Measurements from ENCODE around the gene CCDC18.
"Not testable (repeated sequence)": the region's sequence is repeated elsewhere in the genome, so short reads cannot be mapped to it uniquely, and the experiment has no call there.

Gene CCDC18

DNA sequence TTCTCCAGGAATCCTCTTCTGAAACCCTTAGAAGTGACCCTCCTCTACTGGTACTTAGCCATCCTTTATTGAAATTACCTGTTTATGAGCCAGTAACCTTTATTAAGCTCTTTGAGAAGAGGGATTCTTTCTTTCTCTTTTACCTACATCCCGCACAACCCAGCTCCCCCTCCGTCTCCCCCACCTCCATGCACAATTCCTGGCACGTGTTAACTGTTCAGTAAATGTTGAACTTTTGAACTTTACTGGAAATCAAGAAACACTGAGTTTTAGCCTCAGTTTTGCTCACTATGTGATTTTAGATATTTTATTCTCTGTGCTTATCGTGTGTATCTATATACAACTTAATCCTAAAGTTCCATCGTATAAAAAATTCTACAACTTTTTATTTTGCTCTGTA, 2.1 kb upstream of the CCDC18 start:
- DNase-seq: no peak

DNA sequence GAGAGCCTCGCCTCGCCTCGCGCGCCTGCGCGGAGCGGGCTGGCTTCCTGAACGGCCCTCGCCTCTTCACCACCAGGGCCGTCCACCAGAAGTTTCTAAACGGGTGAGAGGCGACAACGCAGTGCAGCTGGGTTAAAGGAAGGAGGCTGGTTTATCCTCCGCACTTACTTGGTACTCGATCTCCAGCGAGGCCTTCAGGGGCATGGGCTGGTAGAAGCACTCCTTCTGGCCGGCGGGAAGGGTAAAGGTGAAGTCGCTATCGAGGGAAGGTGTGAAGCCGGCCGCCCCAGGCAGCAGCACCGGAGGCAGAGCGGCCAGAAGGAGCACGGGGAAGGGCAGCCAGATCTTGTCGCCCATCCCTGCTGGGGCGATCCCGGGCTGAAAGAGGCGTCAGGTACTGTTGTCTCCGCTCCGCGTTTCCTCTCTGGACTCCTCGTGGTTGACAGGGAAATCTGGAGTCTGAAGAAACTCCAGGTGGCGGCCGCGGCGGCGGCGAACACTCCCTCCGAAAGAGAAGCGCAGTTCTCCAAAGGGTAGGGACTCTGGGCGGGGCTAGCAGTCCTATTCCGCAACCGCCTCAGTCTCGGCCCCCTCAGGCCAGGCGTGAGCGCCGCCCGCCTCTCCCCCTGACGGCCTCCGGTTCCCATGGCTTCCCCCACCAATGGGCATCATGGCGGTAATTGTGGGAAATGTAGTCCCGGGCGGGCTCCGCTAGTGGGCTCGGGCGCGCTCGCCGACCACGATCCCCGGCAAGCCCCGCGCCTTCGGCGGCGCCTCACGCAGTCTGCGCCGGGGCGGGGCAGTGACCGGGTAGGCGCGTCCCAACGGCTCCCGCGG, 420 bp upstream of the CCDC18 start, which contains the start of gene TMED5:
TSS of gene TMED5 (minus strand) at position 528 of the 837 bp plus-strand sequence. CDS start at position 357, 171 bp downstream.
- peak; percentile 86 to 92 for DNase-seq

DNA sequence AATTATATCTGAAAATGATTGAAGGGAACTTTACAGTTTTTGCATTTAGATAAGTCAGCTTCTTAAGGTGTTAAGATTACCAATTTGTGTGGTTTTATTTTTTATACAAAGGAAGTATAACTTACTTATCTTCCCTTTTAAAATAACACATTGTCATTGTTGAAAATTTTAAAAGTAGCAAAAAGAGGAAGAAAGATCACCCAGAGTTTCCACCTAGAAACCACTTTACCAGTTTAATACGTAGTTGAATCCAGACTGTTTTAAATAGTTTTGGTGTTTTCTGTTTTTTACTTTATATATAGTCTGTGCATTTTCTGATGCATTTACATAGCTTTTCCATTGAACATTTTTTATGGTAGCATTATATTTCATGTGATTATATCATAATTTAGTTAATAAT, 6.1 kb downstream of the CCDC18 start:
- DNase-seq: no peak

DNA sequence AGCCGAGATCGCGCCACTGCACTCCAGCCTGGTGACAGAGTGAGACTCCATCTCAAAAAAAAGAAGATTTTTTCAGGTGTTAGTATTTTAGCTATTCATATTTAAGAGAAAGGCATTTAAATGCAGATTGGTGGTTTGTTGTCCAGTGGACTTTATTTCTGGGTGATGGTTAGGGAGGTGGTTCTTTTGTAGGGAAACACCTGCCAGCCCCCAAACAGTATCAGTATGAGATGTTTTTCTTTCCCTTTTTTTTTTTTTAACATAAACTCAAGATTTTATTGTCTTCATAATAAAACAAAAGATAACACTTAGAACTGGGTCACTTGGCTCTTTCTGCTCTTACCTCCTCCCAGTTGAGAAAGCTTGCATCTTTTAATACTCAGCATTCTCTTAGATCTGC, 9.9 kb downstream of the CCDC18 start:
- DNase-seq: no peak

DNA sequence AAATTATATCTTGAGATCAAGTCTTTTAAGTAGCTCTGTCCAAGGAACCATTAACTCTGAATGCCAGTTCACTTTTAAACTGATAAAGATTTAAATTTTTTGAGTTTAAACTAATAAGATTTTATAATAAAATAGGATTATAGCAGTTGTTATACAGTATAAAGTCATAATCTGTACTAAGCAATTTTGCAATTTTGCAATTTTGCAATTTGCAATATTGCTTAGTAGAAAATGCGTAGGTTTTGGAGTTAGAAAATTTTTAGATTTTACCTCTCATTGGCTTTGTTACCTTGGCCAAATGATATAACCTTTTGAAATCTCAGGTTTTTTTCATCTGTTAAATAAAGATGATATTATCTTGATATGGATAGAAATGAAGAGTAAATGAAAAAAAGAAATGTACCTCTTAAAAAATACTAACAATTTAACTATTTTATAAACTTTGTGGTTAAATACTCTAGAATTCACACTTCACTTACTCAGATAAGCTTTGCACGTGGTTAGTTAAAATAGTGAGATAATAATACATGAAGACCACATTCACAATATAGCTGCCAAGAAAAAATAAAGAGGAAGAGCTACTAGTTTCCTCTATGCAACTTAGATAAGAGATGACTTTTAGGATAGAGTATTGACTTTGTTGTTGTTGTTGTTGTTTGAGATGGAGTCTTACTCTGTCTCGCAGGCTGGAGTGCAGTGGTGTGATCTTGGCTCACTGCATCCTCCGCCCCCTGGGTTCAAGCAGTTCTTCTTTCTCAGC, 13.9 kb downstream of the CCDC18 start:
- DNase-seq: no peak

DNA sequence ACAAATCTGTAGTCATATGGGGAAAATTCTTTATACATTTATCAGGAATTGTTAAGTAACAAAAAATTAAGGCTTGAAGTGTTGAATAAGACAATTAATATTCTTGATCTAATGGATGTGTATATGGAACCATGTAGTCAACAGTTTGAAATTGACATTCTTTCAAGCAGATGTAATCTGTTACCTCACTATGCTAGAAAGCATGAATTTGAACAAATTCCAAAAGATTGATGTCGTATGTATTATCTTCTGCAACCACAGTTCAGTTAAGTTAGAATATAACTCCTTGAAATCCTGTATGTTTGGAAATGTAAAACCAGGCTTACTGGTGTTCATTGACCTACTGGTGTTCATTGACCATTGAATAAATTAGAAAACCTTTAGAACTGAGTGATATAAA, 16.1 kb downstream of the CCDC18 start:
- DNase-seq: no peak

DNA sequence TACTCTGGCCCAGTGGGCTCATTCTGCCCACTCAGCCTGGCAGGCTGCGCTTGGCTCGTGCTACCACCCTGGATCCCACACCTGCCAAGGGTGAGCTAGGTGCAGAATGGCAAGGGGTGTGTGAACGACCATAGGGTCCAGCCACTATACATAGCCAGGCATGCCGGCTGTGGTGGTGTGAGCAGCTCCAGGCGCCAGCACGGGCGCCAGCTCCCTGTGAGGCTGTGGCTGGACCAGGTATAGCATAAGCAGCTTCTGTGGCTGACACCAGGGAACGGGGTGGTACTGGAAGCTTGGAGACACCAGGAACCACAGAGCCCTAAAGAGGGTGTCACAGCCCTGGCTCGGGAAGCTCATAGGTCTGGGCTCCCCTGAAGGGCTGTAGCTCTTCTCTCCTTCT, 18.6 kb downstream of the CCDC18 start:
- DNase-seq: no peak

DNA sequence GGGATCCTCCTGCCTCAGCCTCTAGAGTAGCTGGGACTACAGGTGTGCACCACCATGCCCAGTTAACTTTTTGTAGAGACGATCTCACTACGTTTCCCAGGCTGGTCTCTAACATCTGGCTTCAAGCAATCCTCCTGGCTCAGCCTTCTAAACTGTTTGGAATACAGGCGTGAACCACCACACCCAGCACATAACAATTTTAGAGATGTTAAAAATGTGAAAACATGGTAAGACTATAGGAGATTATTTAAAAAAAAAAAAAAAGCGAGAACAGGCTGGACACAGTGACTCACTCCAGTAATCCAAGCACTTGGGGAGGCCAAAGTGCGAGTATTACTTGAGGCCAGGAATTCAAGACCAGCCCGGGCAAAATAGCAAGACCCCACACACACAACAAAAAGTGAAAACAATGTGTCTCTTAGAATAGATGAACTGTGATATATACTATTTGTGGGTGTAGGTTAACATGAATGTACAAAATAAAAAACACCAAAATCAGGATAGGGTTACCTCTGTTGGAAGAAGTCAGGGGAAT, 19.6 kb downstream of the CCDC18 start:
- no peak for DNase-seq

DNA sequence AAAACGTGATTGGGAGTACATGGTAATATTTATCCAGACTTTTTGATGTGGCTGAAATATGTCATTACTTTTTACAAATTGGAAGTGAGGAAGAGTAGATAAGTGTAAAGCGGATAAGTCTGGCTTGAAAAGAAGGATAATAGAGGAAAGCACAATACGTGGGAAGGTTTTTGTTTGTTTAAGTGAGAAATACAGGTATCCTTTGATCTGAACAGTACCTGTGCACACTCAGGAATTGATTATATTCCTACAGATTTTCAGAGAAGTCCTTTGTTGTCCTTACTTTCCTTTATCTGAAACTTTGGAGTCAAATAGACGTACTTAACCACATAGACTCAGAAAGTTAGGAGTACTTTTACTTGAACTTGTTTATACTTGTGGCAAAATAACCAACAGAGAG, 20.2 kb downstream of the CCDC18 start:
- no peak for DNase-seq

DNA sequence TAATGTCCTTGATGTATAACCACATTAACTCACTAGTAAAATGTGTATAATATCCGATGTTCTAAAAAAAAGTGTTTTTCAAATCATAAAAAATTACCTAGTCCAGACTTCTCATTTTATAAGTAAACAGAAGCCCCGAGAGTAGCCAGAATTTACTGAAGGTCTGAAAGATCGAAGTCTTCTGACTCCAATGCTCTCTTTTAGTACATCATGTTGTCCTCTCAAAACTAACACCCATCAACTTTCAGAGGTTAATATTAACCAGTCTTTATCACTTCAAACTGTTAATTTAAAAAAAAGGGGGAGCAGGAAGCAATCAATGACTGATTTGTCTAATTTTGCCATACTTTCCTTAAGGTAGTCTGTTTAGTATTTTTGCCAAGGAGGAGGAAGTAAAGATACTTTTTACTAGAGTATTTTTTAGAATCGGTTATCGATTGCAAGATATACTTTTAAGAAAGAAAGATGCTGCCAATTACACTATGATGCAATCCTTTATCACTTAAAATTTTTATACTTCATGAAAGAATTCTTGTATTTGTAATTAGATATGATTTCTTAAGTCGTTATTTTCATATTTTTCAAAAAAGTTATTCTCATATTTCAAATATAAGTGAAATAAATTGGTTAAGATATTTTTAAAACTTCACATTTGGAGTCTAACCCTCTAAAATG, 25.5 kb downstream of the CCDC18 start:
- DNase-seq: no peak

DNA sequence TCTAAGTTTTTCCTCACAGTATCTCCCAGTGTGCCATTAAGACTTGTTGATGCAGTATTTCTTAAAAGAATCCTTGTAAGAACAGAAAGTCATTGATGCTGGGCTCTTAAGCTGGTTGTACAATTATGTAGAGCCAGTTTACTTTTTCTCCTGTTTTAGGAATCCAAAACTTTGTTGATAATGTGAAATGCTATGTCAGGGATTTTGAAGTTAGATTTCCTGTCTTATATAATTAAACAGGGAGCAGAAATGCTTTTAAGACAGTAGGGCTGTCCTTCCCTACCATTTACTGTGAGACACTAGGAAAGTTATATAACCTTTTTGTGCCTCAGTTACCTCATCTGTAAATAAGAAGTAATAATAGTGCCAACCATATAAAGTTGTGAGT, 26.0 kb downstream of the CCDC18 start:
- no peak for DNase-seq

DNA sequence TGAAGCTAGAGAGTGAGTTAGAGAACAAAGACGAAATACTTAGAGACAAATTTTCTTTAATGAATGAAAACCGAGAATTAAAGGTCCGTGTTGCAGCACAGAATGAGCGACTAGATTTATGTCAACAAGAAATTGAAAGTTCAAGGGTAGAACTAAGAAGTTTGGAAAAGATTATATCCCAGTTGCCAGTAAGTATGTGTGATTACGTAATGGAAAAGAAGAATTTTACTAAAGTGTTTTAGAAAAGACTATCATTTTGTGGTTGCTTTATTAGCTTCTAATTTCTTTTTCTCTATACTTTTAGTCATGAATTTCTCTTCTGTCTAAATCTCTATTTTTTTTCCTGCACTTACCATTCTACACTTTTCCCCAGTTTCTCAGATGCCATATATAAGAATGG, 26.7 kb downstream of the CCDC18 start:
- DNase-seq: no peak

DNA sequence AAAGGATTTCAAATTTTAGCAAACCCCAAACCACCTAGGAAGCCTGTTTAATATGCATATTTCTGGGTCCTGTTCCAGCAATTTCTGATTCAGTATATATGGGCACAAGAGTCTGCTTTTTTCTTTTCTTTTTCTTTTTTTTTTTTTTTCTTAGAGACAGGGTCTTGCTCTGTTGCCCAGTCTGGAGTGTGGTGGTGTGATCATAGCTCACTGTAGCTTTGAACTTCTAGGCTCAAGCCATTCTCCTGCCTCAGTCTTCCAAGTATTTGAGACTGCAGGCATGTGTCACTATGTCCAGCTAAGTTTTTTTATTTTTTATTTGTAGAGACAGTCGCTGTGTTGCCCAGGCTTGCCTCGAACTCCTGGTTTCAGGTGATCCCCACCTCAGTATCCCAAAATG, 34.8 kb downstream of the CCDC18 start:
- no peak for DNase-seq

DNA sequence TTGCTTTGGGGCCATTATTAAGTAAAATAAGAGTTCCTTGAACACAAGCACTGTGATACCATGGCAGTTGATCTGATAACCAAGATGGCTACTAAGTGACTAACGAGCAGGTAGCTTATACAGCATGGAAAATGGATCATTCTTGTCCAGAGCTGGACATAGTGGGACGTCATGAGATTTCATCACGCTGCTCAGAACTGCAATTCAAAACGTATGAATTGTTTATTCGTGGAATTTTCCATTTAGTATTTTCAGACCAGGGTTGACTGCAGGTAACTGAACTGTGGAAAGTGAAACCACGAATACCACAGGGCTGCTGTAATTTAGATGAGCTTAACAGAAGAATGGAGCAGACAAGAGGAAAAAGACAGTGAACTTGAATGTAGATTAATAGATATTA, 38.9 kb downstream of the CCDC18 start:
- DNase-seq: peak in 1 of 2 donors; percentile 4

DNA sequence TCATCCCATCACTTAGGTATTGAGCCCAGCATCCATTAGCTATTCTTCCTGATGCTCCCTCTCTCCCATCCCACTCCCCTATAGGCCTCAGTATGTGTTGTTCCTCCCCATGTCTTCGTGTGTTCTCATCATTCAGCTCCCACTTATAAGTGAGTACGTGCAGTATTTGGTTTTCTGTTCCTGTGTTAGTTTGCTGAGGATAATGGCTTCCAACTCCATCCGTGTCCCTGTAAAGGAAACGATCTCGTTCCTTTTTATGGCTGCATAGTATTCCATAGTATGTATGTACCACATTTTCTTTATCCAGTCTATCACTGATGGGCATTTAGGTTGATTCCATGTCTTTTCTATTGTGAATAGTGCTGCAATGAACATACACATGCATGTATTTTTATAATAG, 40.2 kb downstream of the CCDC18 start:
- not testable (repeated sequence) for DNase-seq

DNA sequence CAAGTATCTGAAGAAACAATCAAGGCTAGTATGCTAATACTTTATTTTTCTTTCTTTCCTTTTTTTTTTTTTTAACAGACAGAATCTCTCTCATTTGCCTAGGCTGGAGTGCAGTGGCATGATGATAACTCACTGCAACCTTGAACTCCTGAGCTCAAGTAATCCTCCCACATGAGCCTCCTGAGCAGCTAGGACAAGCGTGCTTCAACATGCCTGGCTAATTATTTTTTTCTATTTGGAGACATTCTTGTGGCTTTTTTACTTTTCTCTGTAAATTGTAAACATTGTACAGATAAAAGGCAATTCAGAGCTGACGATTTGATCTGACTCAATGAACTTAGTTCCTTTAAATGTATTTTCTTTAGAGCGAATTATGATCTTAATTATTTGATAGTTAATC, 41.4 kb downstream of the CCDC18 start:
- no peak for DNase-seq

DNA sequence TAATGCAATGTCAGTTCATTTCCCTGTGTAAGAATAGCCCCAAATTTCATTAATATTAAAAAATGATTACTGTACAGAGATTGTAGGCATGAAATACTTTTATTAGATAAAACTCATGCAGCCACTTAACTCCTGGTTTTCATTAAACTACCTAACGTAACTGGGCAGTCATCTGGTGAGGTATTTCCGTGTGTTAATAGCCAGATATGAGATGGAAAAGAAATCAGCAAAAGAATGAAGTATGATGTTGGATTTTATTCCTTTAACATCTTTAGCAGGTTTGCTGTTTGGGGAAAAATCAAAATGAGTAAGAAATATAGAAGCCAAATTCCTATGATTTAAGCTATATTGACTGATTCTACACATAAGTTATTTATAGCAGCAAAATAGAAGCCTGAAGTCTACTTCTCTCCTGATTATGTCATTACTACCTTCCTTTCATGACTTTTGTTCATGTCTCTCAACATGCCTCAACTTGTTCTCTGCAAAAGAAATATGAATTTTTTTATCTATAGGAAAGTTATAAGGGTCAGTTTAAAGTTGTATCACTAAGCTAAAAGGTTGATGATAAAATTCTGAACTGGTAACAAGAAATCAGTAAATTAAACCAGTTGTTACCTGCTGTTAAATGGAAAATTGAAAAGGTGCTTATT, 42.6 kb downstream of the CCDC18 start:
- DNase-seq: no peak

DNA sequence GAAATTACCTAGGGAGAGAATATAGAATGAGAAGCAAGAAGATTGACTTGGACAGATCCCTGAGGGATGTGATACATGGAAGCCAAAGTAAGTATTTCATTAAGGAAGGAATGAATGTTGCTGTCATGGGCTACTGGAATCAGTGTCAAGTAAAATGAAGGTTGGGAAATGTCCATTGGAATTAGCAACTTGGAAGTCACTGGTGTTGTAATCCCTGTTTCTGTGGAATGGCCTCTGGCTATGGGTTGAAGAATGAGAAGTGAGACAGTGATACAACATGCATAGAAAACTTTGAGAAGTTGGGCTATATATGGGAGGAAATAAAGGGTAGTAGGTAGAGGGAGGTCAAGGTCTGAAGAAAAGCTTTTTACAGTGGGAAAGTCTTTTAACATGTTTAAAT, 54.7 kb downstream of the CCDC18 start:
- no peak for DNase-seq

DNA sequence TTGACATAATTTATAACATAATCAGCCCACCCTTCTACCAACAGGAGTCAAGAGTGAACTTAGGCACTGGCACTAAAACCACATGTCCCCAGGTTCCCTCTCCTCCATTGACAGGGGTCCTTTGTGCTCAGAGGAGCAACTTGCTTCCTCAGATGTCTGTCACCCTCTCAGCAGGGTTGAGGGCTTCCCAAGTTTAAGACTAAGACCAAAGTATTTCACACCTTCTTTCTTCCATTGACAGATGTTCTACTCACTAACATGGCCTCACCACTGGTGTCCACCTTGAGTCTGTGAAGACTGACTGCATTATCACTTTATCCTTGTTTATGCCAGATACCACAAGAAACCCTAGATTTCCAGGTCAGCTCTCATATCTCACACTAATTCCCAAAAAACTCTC, 56.5 kb downstream of the CCDC18 start:
- no peak for DNase-seq

DNA sequence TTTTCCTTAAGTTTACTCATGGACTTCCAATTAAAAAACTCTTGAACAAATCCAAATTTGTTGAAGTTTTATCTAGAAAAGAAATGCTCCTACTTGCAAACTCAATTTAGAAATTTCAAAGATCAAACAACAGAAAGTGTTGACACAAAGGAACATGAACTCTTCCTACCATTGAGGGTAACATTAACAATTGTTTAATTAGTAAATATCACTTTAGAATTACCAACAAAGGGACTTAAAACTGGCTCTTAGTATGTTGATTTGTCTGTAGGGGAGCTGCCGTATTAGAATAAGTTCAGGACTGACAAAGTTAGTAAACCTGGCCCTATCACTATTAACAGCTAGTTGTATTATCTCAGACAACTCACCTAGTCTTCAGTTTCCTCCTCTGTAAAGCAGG, 57.9 kb downstream of the CCDC18 start:
- no peak for DNase-seq

DNA sequence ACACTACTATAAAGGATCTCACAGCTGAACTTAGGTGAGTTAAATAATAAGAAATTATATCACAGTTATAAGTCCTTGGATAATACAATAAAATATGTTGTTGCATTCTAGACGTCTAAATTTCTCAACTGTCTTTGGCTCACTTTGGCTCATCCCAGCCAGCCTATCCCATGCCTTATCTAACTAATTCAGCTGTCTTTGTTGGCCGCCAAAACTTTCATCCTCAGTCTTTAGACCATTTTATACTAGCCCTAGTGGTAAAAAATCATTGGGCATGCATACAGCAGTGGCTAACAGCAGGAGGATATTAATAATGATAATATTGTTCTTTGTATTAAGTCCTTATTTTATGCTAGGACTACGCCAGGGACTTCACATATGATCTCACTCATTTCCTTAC, 59.3 kb downstream of the CCDC18 start:
- no peak for DNase-seq

DNA sequence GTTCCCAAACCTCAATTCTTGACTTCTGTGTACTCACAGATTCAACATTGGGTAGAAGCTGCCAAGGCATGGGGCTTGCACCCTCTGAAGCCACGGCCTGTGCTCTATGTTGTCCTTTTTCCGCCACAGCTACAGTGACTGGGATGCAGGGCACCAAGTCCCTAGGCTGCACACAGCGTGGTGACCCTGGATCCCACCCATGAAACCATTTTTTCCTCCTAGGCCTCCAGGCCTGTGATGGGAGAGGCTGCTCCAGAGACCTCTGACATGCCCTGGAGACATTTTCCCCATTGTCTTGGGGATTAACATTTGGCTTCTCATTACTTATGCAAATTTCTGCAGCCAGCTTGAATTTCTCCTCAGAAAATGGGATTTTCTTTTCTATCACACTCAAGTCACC, 62.7 kb downstream of the CCDC18 start:
- not testable (repeated sequence) for DNase-seq

Data from stimulated activated CD4-positive, alpha-beta T cell treated with anti-CD3 and anti-CD28 coated beads, Interleukin-2, amount 100 ng/mL, for 48 hours (primary cell).